SK-N-SH treated with all-trans-retinoic acid at 6 μM for 48 hours (cell line): ENCODE results near the gene COL26A1.

Experiments used
- ARNTL ChIP-seq: fragments of 450-650 bp; formaldehyde crosslinking; IDR thresholded peaks from 2 replicates; pipeline ENCODE4 v1.5.0; 2020; ENCODE audit warnings: low read depth, mild to moderate bottlenecking, moderate library complexity, borderline replicate concordance
- BACH2 ChIP-seq: fragments of 250-450 bp; sonication (Bioruptor Pico); IDR thresholded peaks from 2 replicates; pipeline ENCODE4 v1.9.0; 2021; ENCODE audit warnings: mild to moderate bottlenecking, borderline replicate concordance
- CREB5 ChIP-seq: fragments of 250-450 bp; sonication (Bioruptor Pico); IDR thresholded peaks from 2 replicates; pipeline ENCODE4 v1.5.1; 2020; ENCODE audit warnings: low read depth, mild to moderate bottlenecking, moderate library complexity
- GLIS3 ChIP-seq: fragments of 250-450 bp; sonication (Bioruptor Pico); IDR thresholded peaks from 2 replicates; pipeline ENCODE4 v1.5.0; 2020; ENCODE audit warnings: mild to moderate bottlenecking, moderate library complexity
- ISL1 ChIP-seq: fragments of 250-450 bp; sonication (Bioruptor Pico); IDR thresholded peaks from 2 replicates; pipeline ENCODE4 v2.1.2; 2022; ENCODE audit warnings: mild to moderate bottlenecking, moderate library complexity
- OSR1 ChIP-seq: fragments of 250-450 bp; sonication (Bioruptor Pico); IDR thresholded peaks from 2 replicates; pipeline ENCODE4 v1.8.0; 2022; ENCODE audit warnings: moderate library complexity, mild to moderate bottlenecking, inconsistent platforms
- PATZ1 ChIP-seq: fragments of 250-450 bp; sonication (Bioruptor Pico); IDR thresholded peaks from 2 replicates; pipeline ENCODE4 v1.8.0; 2020; ENCODE audit warnings: mild to moderate bottlenecking, moderate library complexity, borderline replicate concordance
- PPARA ChIP-seq: fragments of 250-450 bp; sonication (Bioruptor Pico); IDR thresholded peaks from 2 replicates; pipeline ENCODE4 v1.5.0; 2020; ENCODE audit warnings: mild to moderate bottlenecking, borderline replicate concordance
- RARB ChIP-seq: fragments of 250-450 bp; sonication (Bioruptor Pico); IDR thresholded peaks from 2 replicates; pipeline ENCODE4 v1.8.0; 2021; ENCODE audit warnings: mild to moderate bottlenecking, moderate library complexity
- TSHZ2 ChIP-seq: fragments of 250-450 bp; sonication (Bioruptor Pico); IDR thresholded peaks from 2 replicates; pipeline ENCODE4 v1.5.0; 2020; ENCODE audit warnings: mild to moderate bottlenecking, moderate library complexity
- ZFP3 ChIP-seq: fragments of 250-450 bp; sonication (Bioruptor Pico); IDR thresholded peaks from 2 replicates; pipeline ENCODE4 v1.5.0; 2020; ENCODE audit warnings: mild to moderate bottlenecking, moderate library complexity
- ZNF565 ChIP-seq: fragments of 450-650 bp; formaldehyde crosslinking; conservative IDR thresholded peaks from 2 replicates; pipeline ENCODE4 v1.5.0; 2020; ENCODE audit warnings: low read depth, mild to moderate bottlenecking, moderate library complexity
- ZNF8 ChIP-seq: fragments of 450-650 bp; formaldehyde crosslinking; IDR thresholded peaks from 2 replicates; pipeline ENCODE4 v1.5.0; 2020; ENCODE audit warnings: mild to moderate bottlenecking, moderate library complexity

- TF ChIP-seq RARB (no peak), OSR1 (CRISPR knock-in tag) (no peak), PATZ1 (no peak), ZNF8 (CRISPR knock-in tag) (no peak), ZFP3 (CRISPR knock-in tag) (no peak), CREB5 (CRISPR knock-in tag) (no peak), PPARA (no peak), TSHZ2 (no peak), ISL1 (CRISPR knock-in tag) (no peak), GLIS3 (CRISPR knock-in tag) (no peak), ZNF565 (CRISPR knock-in tag) (no peak), ARNTL (no peak), BACH2 (no peak)
Measured at GRCh38 chr7:101397770-101398324, 35.2 kb downstream of the COL26A1 start.
